Hepatocyte (in vitro differentiated cells): Measurements from ENCODE around the gene SPTAN1.

ENCODE experiments used
- CTCF ChIP-seq: fragments of 200-600 bp; sonication (generic); IDR thresholded peaks from 2 replicates; pipeline ENCODE4 v1.5.1; 2016; ENCODE audit warnings: antibody characterized with exemption, mild to moderate bottlenecking; ENCODE audit not compliant: poor library complexity
- EZH2 ChIP-seq: fragments of 200-600 bp; sonication (generic); IDR thresholded peaks from 2 replicates; pipeline ENCODE4 v1.6.1; 2016; ENCODE audit warnings: antibody characterized with exemption, mild to moderate bottlenecking, borderline replicate concordance
- EZH2phosphoT487 ChIP-seq: fragments of 200-600 bp; sonication (generic); IDR thresholded peaks from one replicate; pipeline ENCODE4 v1.6.1; 2018; ENCODE audit warnings: antibody characterized with exemption, mild to moderate bottlenecking, low read depth, moderate library complexity; ENCODE audit not compliant: unreplicated experiment, severe bottlenecking

GRCh38 chr9:128600099-128600498 lies 47.7 kb downstream of the SPTAN1 start:
- TF ChIP-seq EZH2 = no peak
- no peak for TF ChIP-seq CTCF
- TF ChIP-seq EZH2phosphoT487 = no peak
